Measurements from ENCODE around the gene ZNF816.
"Not testable (repeated sequence)": the region's sequence is repeated elsewhere in the genome, so short reads cannot be mapped to it uniquely, and the experiment has no call there.

The ZNF816 gene

DNA sequence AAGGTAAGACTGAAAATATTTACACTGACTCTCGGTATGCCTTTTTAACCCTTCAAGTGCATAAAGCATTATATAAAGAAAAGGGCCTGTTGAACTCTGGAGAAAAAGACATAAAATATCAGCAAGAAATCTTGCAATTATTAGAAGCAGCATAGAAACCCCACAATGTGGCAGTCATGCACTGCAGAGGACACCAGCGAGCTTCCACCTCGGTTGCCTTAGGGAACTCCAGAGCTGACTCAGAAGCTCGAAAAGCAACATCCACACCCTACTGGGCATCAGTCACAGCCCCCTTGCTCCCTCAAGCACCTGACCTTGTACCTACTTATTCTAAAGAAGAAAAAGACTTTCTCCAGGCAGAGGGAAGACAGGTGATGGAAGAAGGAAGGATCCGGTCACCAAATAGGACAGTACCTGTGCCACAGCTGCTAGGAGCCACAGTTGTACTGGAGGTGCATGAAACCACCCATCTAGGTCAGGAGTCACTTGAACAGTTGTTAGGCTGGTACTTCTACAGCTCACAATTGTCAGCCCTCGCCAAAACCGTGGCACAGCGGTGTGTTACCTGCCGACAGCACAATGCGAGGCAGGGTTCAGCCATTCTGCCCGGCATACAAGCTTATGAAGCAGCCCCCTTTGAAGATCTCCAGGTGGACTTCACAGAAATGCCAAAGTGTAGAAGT, 2.9 kb downstream of the ZNF816 start:
- DNase-seq (ENCODE audit: low spot score), result no peak

GRCh38 chr19:52957591-52957990, 5.1 kb downstream of the ZNF816 start:
- no peak for DNase-seq (ENCODE audit: low spot score)

DNA sequence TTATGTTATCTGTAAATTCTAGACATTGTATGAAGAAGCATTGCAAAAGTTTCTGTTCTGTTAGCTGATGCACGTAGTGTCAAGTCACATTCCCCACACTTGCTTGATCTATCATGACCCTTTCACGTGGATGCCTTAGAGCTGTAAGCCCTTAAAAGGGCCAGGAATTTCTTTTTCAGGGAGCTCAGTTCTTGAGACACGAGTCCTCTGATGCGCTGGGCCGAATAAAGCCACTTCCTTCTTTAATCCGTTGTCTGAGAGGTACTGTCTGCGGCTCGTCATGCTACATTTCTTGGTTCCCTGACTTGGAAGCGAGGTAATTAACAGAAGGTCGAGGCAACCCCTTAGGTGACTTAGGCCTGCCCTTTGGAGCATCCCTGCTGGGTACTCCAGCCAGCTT, 5.8 kb downstream of the ZNF816 start:
- no peak for DNase-seq (ENCODE audit: low spot score)

DNA sequence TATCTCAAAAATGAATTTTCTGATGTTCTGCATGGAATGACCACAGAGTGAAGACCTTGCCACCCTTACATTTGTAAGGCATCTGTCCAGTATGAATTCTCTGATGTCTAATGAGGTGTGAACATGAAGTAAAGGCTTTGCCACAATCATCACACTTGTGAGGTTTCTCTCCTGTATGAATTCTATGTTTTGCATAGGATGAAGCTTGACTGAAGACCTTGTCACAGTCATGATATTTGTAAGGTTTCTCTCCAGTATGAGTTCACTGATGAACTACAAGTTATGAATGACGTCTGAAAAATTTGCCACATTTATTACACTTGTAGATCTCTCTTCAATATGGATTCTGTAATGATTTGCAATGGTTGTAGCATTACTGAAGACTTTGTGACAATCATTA, 13.3 kb downstream of the ZNF816 start:
- no peak for DNase-seq (ENCODE audit: low spot score)

- no peak for DNase-seq (ENCODE audit: low spot score)
Measured at GRCh38 chr19:52948025-52948770, 14.5 kb downstream of the ZNF816 start.

GRCh38 chr19:52946322-52947310, 16.1 kb downstream of the ZNF816 start:
- DNase-seq (ENCODE audit: low spot score), result no peak

- no peak for DNase-seq (ENCODE audit: low spot score)
Measured at GRCh38 chr19:52945652-52946321, 16.9 kb downstream of the ZNF816 start.

GRCh38 chr19:52944703-52945493, 17.8 kb downstream of the ZNF816 start:
- not testable (repeated sequence) for DNase-seq (ENCODE audit: low spot score)

DNA sequence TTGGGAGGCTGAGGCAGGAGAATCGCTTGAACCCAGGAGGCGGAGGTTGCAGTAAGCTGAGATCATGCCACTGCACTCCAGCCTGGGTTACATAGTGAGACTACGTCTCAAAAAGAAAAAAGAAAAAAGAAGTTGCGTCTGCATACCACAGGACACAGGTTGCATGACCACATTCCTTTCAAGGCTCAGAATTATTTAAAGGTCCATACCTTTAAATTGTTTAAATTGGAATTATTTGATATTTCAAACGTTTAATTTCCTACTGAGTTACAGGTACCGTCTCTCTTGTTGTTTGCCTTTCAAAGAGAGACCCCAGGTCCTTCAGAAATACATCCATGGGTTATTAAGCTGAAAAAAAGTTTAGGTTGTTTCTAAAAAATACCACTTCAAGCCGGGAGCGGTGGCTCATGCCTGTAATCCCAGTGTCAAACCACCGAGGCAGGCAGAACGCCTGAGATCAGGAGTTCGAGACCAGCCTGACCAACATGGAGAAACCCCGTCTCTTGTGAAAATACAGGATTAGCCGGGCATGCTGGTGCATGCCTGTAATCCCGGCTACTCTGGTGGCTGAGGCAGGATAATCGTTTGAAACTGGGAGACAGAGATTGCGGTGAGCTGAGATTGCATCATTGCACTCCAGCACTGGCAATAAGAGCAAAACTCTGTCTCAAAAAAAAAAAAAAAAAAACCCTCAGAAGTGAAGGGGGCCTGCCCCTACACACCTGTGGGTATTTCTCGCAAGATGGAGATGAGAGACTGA, 18.6 kb downstream of the ZNF816 start:
- no peak for DNase-seq (ENCODE audit: low spot score)

DNA sequence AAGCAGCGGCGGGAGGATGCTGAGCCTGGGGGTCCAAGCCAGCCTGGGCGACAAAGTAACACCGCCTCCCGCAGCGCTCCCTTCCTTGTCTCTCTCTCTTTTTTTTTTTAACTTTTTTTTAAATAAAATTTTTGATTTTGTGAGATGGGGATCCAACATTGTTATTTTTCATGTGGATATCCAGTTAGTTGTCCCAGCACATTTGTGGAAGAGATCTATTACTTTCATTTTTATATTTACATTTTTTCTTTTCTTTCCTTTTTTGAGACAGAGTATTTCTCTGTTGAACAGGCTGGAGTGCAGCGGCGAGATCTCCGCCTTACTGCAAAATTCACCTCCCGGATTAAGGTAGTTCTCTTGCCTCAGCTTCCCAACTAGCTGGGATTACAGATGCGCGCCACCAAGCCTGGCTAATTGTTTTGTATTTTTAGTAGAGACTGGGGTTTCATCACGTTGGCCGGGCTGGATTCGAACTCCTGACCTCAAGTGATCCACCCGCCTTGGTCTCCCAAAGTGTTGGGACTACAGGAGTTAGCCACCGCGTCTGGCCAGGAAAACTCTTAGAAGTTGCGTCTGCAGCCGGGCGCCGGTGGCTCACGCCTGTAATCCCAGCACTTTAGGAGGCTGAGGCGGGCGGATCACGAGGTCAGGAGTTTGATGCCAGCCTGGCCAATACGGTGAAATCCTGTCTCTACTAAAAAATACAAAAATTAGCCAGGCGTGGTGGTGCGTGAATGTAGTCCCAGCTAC, 19.4 kb downstream of the ZNF816 start:
- no peak for DNase-seq (ENCODE audit: low spot score)

GRCh38 chr19:52942386-52943133, 20.1 kb downstream of the ZNF816 start:
- DNase-seq (ENCODE audit: low spot score), result peak; percentile 80

GRCh38 chr19:52941941-52942385, 20.7 kb downstream of the ZNF816 start:
- DNase-seq (ENCODE audit: low spot score), result no peak

DNA sequence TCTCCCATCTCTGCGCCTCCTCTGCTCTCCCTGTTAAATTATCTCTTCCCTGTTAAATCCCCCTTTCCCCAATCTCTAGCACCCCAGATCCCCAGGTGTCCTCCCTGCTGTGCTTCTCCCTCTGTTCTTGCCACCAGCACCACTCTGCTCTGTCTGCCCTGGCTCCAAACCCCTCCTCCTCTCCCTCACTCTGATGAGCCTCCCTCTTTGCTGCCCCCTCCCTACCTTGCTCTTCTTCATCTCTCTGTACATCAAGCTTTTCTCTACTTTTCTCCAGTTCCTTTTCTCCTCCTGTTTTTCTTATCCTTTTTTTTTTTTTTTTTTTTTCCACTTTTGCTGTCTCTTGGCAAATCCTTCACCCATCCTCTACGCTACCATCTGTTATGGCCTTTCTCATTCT, 21.2 kb downstream of the ZNF816 start:
- not testable (repeated sequence) for DNase-seq (ENCODE audit: low spot score)

GRCh38 chr19:52940905-52941304, 21.8 kb downstream of the ZNF816 start:
- DNase-seq (ENCODE audit: low spot score), result not testable (repeated sequence)

DNA sequence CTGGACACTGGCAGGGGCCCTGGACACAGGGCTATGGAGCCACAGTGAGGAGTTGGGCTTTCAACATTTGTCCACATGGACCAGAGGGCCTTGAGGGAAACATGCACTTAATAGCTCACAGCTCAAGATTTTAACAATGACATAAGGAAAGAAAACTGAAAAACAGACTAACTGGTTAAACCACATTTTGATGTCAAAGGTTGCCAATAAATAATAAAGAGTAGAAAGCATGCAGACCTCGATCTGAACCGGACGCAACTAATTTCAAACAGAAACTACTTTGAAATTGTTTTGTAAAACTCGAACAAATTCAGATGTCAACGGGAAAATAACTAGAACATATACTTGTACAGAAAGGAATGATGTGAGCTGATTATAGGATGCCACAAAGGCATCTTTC, 23.9 kb downstream of the ZNF816 start:
- DNase-seq (ENCODE audit: low spot score), result no peak

- no peak for DNase-seq (ENCODE audit: low spot score)
Measured at GRCh38 chr19:52936954-52937325, 25.7 kb downstream of the ZNF816 start.

DNA sequence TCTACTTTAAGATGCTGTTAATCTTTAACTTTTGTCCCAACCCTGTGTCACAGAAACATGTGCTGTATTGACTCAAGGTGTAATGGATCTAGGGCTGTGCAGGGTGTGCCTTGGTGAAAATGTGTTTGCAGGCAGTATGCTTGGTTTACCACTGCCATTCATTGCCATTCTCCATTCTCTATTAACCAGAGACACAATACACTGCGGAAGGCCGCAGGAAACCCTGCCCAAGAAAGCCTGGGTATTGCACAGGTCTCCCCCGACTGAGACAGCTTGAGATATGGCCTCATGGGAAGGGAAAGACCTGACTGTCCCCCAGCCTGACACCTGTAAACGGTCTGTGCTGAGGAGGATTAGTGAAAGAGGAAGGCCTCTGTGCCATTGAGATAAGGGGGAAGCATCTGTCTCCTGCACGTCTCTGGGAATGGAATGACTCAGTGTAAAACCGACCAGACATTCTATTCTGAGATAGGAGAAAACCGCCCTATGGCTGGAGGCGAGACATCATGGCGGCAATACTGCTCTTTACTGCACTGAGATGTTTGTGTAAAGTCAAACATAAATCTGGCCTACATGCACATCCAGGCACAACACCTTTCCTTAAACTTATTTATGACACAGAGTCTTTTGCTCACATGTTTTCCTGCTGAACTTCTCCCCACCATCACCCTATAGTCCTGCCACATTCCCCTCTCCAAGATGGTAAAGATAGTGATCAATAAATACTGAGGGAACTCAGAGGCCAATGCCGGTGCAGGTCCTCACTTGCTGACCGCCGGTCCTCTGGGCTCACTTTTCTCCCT, 26.3 kb downstream of the ZNF816 start:
- no peak for DNase-seq (ENCODE audit: low spot score)

GRCh38 chr19:52935434-52935833, 27.2 kb downstream of the ZNF816 start:
- no peak for DNase-seq (ENCODE audit: low spot score)

Data from globus pallidus (tissue), 1 donor.